HG03066 (cell line): ENCODE results near the gene BNC1.
"Not testable (repeated sequence)": the region's sequence is repeated elsewhere in the genome, so short reads cannot be mapped to it uniquely, and the experiment has no call there.

ENCODE experiments used
- ATAC-seq: cut with Tn5 transposase; IDR thresholded peaks from one replicate; pipeline ENCODE4 v1.9.1; 2021; ENCODE audit warnings: low read depth; ENCODE audit not compliant: unreplicated experiment

Gene BNC1

GRCh38 chr15:83295417-83295816, 11.0 kb upstream of the BNC1 start:
- ATAC-seq: no peak

- ATAC-seq: no peak
Measured at GRCh38 chr15:83293201-83293600, 8.7 kb upstream of the BNC1 start.

GRCh38 chr15:83292317-83292716, 7.9 kb upstream of the BNC1 start:
- ATAC-seq: no peak

- no peak for ATAC-seq
Measured at GRCh38 chr15:83290236-83290635, 5.8 kb upstream of the BNC1 start.

- ATAC-seq: no peak
Measured at GRCh38 chr15:83289160-83289559, 4.7 kb upstream of the BNC1 start.

- no peak for ATAC-seq
Measured at GRCh38 chr15:83288381-83288801, 3.9 kb upstream of the BNC1 start.

- no peak for ATAC-seq
Measured at GRCh38 chr15:83287541-83288027, 3.1 kb upstream of the BNC1 start.

- no peak for ATAC-seq
Measured at GRCh38 chr15:83285979-83286553, 1.6 kb upstream of the BNC1 start.

GRCh38 chr15:83285284-83285978, 967 bp upstream of the BNC1 start:
- ATAC-seq: no peak

GRCh38 chr15:83283813-83284558, 478 bp downstream of the BNC1 start:
- no peak for ATAC-seq

GRCh38 chr15:83283138-83283812, 1.2 kb downstream of the BNC1 start:
- no peak for ATAC-seq

GRCh38 chr15:83282776-83283137, 1.7 kb downstream of the BNC1 start:
- no peak for ATAC-seq

- ATAC-seq: no peak
Measured at GRCh38 chr15:83282141-83282540, 2.3 kb downstream of the BNC1 start.

GRCh38 chr15:83278191-83278590, 6.3 kb downstream of the BNC1 start:
- ATAC-seq: no peak

- no peak for ATAC-seq
Measured at GRCh38 chr15:83276661-83277060, 7.8 kb downstream of the BNC1 start.

GRCh38 chr15:83275412-83275811, 9.1 kb downstream of the BNC1 start:
- ATAC-seq: no peak

GRCh38 chr15:83270176-83270575, 14.3 kb downstream of the BNC1 start:
- no peak for ATAC-seq

- no peak for ATAC-seq
Measured at GRCh38 chr15:83268147-83268546, 16.3 kb downstream of the BNC1 start.

GRCh38 chr15:83262594-83263315, 21.7 kb downstream of the BNC1 start:
- ATAC-seq: no peak

- not testable (repeated sequence) for ATAC-seq
Measured at GRCh38 chr15:83262181-83262580, 22.3 kb downstream of the BNC1 start.
